Breast epithelium (tissue), 4 donors: ENCODE data around the gene OLFML2A. TPM values are rescaled to one million over a fixed set of nuclear protein-coding genes. Genes with fewer than 3 reads are reported as not detected.

Experiments
- DNase-seq, 2 donors: peaks; one replicate each; pipeline ENCODE4 v3.0.0-alpha.2; 2019; ENCODE audit warnings: low spot score in 2 of 2
- H3K27ac ChIP-seq, 2 donors: fragments of 200-600 bp; sonication (generic) in 1 of 2; one replicate each; pipeline ENCODE4 v1.5.1; 2016 to 2019; ENCODE audit warnings: mild to moderate bottlenecking in 1 of 2
- H3K27me3 ChIP-seq, 2 donors: fragments of 200-600 bp; sonication (generic) in 1 of 2; one replicate each; pipeline versions ENCODE4 v1.5.1 to v1.6.0; 2017 to 2019; ENCODE audit warnings: control low read depth in 1 of 2, mild to moderate bottlenecking in 1 of 2
- H3K36me3 ChIP-seq: fragments of 200-600 bp; one replicate; pipeline ENCODE4 v1.5.1; 2019
- H3K4me1 ChIP-seq, 2 donors: fragments of 200-600 bp; sonication (generic); one replicate each; pipeline ENCODE4 v1.5.1; 2016 to 2019; ENCODE audit warnings: control low read depth in 1 of 2
- H3K4me3 ChIP-seq, 3 donors: fragments of 200-600 bp; sonication (generic); 1 replicate in 2 of 3; 2 replicates in 1 of 3; pipeline ENCODE4 v1.5.1; 2016 to 2019; ENCODE audit warnings: mild to moderate bottlenecking in 3 of 3, moderate library complexity in 2 of 3
- H3K9me3 ChIP-seq, 2 donors: fragments of 200-600 bp; sonication (generic) in 1 of 2; one replicate each; pipeline ENCODE4 v1.5.1; 2016 to 2019; ENCODE audit warnings: control low read depth in 1 of 2
- POLR2A ChIP-seq: fragments of 450-650 bp; IDR thresholded peaks from one replicate; pipeline ENCODE4 v1.6.1; 2016; ENCODE audit warnings: antibody characterized with exemption, mild to moderate bottlenecking, moderate library complexity
- POLR2AphosphoS5 ChIP-seq, 3 donors: sonication (generic); formaldehyde crosslinking; IDR thresholded peaks; one replicate each; pipeline ENCODE4 v1.6.1; 2017; ENCODE audit warnings: antibody characterized with exemption in 3 of 3
- intact Hi-C: fragments of 100-400 bp; cut with DNase I; formaldehyde crosslinking; loops from one replicate; pipeline ENCODE4 v1.15.1; 2023; ENCODE audit warnings: low total_unique reads
- total RNA-seq, 3 donors: library from RNA; depleted of rRNA; stranded (reverse); fragments of >200 nt; gene quantifications; one replicate each; pipeline ENCODE4 v1.1.0, GENCODE V29; 2016
- TF ChIP-seq, protein P1 (sequence below), 3 donors: fragments of 450-650 bp; IDR thresholded peaks; one replicate each; pipeline ENCODE4 v1.5.1; 2016 to 2017; ENCODE audit warnings: antibody characterized with exemption in 3 of 3, mild to moderate bottlenecking in 3 of 3, moderate library complexity in 3 of 3

OLFML2A gene
- total RNA-seq, 3 donors from 2014 or later: 11.4 to 25.2 (median 11.4) TPM

DNA sequence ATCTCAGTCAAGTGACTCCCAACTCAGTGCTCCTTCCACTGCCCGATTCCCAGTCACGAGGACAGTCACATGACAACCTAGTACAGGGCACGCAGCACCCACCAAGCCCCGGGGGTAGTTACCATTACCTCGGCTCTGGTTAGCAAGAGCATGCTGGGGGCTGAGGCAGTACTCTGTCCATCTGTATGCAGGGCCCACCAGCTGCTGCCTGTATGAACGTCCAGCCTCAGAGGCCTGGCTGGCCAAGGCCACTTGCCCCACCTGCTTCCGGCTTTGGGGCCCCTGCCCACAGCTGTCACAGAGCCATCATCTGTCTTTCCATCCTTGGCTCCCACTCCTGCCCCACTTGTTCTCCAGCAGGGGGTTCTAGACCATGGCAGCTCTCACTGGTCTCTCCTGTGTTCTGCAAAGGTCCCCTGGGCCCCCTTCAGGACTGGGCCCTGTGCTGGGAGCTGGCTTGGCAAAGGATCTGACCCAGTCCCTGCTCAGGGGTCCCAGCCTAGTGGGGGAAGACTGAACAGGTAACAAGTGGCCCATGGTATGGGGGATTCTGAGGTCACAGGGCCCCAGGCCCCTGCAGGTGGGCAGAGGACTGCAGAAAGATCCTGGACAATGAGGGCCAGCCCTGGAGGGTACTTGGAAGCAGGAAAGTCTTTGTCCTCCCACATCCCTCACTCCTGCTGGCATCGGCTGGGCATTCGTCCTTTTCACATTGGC, 81.6 kb downstream of the OLFML2A start:
- TF ChIP-seq POLR2A (no peak), POLR2AphosphoS5 (IDR thresholded peaks at IDR 0.05) (no peak)
- TF ChIP-seq, protein P1, sequence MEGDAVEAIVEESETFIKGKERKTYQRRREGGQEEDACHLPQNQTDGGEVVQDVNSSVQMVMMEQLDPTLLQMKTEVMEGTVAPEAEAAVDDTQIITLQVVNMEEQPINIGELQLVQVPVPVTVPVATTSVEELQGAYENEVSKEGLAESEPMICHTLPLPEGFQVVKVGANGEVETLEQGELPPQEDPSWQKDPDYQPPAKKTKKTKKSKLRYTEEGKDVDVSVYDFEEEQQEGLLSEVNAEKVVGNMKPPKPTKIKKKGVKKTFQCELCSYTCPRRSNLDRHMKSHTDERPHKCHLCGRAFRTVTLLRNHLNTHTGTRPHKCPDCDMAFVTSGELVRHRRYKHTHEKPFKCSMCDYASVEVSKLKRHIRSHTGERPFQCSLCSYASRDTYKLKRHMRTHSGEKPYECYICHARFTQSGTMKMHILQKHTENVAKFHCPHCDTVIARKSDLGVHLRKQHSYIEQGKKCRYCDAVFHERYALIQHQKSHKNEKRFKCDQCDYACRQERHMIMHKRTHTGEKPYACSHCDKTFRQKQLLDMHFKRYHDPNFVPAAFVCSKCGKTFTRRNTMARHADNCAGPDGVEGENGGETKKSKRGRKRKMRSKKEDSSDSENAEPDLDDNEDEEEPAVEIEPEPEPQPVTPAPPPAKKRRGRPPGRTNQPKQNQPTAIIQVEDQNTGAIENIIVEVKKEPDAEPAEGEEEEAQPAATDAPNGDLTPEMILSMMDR (IDR thresholded peaks at IDR 0.05): no peak
- H3K9me3 ChIP-seq: no peaks in the 10 kb centered on the region
- H3K27ac ChIP-seq: peak overlapping the region in 1 of 2 donors; percentile 25
- no peak overlapping the region for H3K4me3 ChIP-seq
- H3K4me1 ChIP-seq: peaks cover 4 to 8% of the 10 kb centered on the region in 2 donors
- peaks cover 4% of the 10 kb centered on the region for H3K36me3 ChIP-seq
- DNase-seq: no peak
- H3K27me3 ChIP-seq: no peaks in the 10 kb centered on the region
- intact Hi-C loops: no loop called here

DNA sequence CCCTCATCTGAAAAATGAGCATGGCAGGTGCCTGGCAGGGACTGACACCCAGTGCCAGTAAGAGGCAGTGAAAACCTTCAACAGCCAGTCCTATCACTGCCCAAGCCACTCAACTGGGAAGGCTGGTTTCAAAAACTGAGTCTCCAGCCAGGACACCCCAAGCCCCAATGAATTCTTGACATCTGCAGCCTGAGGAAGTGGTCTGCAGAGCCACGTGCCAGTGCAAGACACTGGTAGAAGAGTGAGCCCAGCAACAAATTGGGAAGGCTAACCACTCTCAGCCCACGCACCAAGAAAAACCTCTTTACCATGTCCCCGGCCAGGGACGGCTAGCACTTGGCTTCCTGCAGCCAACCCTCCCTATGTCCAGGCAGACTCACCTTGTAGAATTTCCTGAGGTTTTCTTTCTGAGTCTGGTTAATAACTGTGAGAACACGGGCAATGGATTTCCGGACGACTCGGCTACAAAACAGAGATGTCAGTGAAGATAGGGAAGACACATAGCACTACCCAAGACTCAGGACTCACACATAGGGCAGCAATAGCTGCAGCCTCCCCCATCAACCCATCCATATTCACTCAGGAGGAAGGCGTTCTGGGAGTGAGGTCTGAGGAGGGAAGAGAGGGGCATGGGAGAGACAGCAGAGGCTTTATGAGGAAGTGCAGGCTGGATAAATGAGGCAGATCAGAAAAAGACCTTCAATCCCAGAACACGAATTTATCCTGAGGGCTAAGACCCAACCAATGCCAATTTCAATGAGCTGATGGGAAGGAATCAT, 83.1 kb downstream of the OLFML2A start:
- H3K4me3 ChIP-seq: peak overlapping the region; percentile 5 to 96 (median 92)
- intact Hi-C loops: no loop called here
- no peaks in the 10 kb centered on the region for H3K9me3 ChIP-seq
- H3K36me3 ChIP-seq: peaks cover 4% of the 10 kb centered on the region
- TF ChIP-seq POLR2AphosphoS5 (IDR thresholded peaks at IDR 0.05) (no peak), POLR2A (no peak)
- TF ChIP-seq, protein P1 (IDR thresholded peaks at IDR 0.05): no peak
- H3K27ac ChIP-seq: no peak overlapping the region
- no peak for DNase-seq
- H3K4me1 ChIP-seq: peaks cover 4 to 8% of the 10 kb centered on the region in 2 donors
- no peaks in the 10 kb centered on the region for H3K27me3 ChIP-seq

DNA sequence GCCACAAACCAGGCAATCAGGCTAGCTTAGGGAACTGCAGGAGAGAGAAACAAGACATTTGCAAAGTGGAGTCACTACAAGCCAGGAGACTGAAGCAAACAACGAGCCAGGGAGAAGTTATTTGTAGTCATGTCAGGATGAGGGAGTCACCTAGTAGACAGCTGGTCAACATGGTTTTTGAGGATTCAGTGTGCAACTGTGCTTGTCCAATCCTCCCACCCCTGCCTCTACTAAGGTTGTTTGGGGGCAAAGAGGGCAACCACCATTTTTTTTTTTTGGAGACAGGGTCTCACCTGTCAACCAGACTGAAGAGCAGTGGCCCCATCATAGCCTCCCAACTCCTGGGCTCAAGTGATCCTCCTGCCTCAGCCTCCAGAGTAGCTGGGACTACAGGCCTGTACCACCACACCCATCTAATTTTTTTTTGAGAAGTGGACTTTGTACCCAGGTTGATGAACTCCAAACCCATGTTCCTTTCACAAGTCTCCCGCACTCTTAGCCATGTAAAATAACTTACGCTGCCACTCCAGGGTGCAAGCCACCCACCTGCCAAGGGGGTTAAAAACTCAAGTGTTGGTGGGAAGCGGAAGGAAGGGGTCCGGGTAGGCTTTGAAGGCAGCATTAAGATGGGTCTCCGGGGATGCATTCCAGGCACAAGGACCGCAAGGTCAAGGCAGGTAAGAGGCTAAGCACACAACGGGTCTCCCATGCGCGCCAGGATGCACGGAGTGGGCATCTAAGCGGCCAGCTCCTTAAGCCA, 83.8 kb downstream of the OLFML2A start:
- Histone ChIP-seq H3K27me3 (no peaks in the 10 kb centered on the region), H3K4me3 (peak overlapping the region; percentile 75 to 96 (median 92)), H3K4me1 (peaks cover 4 to 8% of the 10 kb centered on the region in 2 donors), H3K27ac (peak overlapping the region; percentile 94 to 95), H3K9me3 (no peaks in the 10 kb centered on the region), H3K36me3 (peaks cover 4% of the 10 kb centered on the region)
- TF ChIP-seq, protein P1 (IDR thresholded peaks at IDR 0.05): no peak
- TF ChIP-seq POLR2AphosphoS5 (IDR thresholded peaks at IDR 0.05): no peak
- TF ChIP-seq POLR2A: no peak
- DNase-seq: no peak
- intact Hi-C loops: no loop called here

DNA sequence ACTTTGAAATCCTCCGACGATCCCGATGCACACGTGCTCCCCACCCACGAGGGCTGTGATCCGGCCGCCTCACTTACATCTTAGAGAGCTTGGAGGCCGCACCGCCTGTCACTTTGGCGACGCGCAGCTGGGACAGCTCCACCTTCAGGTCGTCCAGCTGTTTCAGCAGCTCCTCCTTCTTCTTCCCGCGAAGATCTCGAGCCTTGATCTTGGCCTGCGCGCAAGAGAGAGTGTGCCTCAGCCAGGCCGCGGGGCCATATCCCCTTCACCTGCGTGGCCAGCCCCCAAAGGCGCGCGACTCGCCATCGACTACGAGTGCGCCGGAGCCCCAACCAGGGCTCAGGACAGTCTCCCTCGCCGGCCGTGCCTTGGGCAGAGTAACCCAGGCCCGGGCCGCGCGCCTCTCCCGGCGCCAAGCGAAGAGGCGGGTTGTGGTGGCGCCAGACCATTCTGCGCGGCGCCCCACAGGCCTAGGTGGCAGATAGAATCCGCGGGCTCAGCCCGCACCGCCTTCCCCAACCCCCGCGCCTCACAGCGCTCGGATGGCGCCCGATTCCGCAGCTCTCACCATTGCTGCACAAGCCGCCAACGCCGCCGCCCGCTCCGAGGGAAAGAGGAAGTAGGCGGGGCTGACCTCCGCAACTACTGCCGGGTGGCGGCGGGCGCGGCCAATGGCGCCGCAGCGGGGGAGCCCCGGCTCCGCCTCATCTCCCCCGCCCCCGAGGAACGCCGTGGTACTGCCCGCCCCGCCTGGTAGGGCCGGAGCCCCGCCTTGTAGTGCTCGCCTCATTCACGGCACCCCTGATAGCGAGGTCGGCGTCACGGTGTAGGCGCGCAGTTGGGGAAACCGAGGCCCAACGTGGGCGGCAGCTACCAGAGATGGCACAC, 84.7 kb downstream of the OLFML2A start, which contains the start of the genes ARPC5L and RPL35:
Gene ARPC5L (plus strand): TSS at position 789 of the 888 bp plus-strand sequence. CDS start 7,161 bp downstream, outside the sequence.
Gene RPL35 (minus strand): TSS at position 616 of the 888 bp plus-strand sequence. CDS start 45 bp downstream, at position 571.
- intact Hi-C loops: no loop called here
- no peaks in the 10 kb centered on the region for H3K27me3 ChIP-seq
- H3K4me1 ChIP-seq: peaks cover 4 to 8% of the 10 kb centered on the region in 2 donors
- H3K4me3 ChIP-seq: peak within 1 kb of the TSS; percentile 75 to 96 (median 92)
- peaks cover 4% of the 10 kb centered on the region for H3K36me3 ChIP-seq
- peak within 1 kb of the TSS; percentile 94 to 95 for H3K27ac ChIP-seq
- no peaks in the 10 kb centered on the region for H3K9me3 ChIP-seq
- peak; percentile 79 for TF ChIP-seq POLR2A
- peak; percentile 69 to 94 (median 93) for TF ChIP-seq POLR2AphosphoS5 (IDR thresholded peaks at IDR 0.05)
- TF ChIP-seq, protein P1 (IDR thresholded peaks at IDR 0.05): peak in 1 of 3 donors; percentile 9
- peak; percentile 93 to 96 for DNase-seq
